HG03354 (cell line): ENCODE data around the gene GRM8.

Experiments used
- ATAC-seq: cut with Tn5 transposase; IDR thresholded peaks from one replicate; pipeline ENCODE4 v1.9.1; 2021; ENCODE audit warnings: mild to moderate bottlenecking; ENCODE audit not compliant: unreplicated experiment, poor library complexity, severe bottlenecking

GRM8 gene

GRCh38 chr7:126424985-126425384, 827.8 kb downstream of the GRM8 start:
- ATAC-seq: no peak

GRCh38 chr7:126419047-126419446, 833.7 kb downstream of the GRM8 start:
- ATAC-seq: no peak

- ATAC-seq: peak; percentile 76
Observed at GRCh38 chr7:126411821-126412383, 840.8 kb downstream of the GRM8 start.

- ATAC-seq: peak; percentile 78
Observed at GRCh38 chr7:126411032-126411820, 841.5 kb downstream of the GRM8 start.

GRCh38 chr7:126403040-126403439, 849.7 kb downstream of the GRM8 start:
- ATAC-seq: no peak

- no peak for ATAC-seq
Observed at GRCh38 chr7:126401918-126402317, 850.8 kb downstream of the GRM8 start.

GRCh38 chr7:126398851-126399529, 853.8 kb downstream of the GRM8 start:
- ATAC-seq: no peak

GRCh38 chr7:126398285-126398684, 854.5 kb downstream of the GRM8 start:
- ATAC-seq: no peak

- ATAC-seq: no peak
Observed at GRCh38 chr7:126394406-126394805, 858.3 kb downstream of the GRM8 start.
